HG03064 (cell line): ENCODE measurements around the gene FANCD2OS.
"Not testable (repeated sequence)": the region's sequence is repeated elsewhere in the genome, so short reads cannot be mapped to it uniquely, and the experiment has no call there.

ENCODE experiments used
- ATAC-seq: cut with Tn5 transposase; IDR thresholded peaks from one replicate; pipeline ENCODE4 v1.9.1; 2021; ENCODE audit warnings: low read depth; ENCODE audit not compliant: unreplicated experiment

The FANCD2OS gene, protein sequence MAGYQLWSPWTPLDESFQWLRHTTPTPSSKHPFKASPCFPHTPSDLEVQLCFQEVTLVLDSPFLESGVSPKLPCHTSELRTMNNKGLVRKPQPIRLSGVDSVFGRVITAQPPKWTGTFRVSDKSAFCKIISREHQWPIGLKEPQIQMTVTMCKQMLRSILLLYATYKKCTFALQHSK

DNA sequence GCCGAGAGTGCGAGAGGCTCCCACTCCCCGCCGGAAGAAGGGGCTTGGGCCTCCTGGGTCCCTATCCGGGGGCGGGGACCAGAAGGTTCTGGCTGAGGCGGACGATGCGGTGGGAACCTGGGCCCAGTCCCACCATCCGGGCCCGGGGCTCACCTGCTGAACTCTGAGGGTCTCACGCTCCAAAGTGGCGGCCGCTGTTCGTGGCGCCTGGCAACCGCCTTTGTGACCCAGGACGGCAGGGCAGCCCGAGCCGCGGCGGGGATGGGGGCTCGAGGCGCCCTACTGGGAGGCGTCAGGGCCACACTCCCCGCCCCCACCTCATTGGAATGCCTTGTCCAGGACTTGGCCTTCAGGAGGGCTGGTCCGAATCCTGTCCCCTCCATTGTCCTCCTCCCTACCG, at the start of gene FANCD2OS:
Gene FANCD2OS (minus strand): TSS at position 165 of the 400 bp plus-strand sequence. CDS start 3,481 bp downstream, outside the sequence.
- no peak for ATAC-seq

DNA sequence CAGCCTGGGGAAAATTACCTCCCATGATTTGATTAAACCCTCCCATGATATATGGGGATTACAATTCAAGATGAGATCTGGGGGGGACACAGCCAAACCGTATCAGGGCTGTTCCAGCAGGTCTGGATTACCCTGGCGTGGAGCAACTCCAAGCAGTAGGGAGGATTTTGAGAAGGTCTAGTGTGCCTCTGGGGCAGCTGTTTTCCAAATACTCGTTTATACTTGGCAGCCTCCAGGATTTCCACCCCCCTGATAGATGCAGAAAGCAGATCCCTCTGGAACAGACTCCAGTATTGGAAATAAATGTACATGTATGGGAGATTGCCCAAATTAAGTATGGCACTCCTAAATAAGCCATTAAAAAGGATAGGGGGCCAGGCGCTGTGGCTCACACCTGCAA, 49.0 kb upstream of the FANCD2OS start:
- no peak for ATAC-seq

DNA sequence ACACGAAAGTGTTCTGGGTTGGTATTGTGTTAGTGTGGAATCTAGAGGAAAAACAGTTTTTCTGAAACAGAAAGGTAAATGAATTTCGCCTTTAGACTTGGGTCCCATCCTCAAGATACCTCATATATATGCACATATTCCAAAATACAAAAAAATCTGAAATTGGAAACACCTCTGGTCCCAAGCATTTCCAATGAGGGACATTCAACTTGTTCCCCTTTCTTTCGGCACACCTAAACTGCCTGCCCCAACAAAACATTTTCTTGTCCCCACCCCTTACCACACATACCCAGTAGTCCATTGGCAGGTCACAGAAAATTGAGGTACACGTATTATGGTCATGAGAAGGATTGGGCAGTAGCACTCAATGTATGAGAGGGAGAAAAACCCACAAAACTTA, 47.6 kb upstream of the FANCD2OS start:
- no peak for ATAC-seq

DNA sequence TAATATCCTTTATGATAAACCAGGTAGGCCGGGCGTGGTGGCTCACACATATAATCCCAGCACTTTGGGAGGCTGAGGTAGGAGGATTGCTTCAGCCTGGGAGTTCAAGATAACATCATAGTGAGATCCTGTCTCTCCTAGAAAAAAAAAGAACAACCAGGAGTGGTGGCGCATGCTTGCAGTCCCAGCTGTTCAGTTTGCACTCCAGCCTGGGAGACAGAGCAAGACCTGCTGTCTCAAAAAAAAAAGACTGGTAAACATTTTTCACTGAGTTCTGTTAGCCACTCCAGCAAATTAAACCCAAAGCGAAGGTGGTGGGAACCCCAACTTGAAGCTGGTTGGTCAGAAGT, 47.0 kb upstream of the FANCD2OS start:
- no peak for ATAC-seq

DNA sequence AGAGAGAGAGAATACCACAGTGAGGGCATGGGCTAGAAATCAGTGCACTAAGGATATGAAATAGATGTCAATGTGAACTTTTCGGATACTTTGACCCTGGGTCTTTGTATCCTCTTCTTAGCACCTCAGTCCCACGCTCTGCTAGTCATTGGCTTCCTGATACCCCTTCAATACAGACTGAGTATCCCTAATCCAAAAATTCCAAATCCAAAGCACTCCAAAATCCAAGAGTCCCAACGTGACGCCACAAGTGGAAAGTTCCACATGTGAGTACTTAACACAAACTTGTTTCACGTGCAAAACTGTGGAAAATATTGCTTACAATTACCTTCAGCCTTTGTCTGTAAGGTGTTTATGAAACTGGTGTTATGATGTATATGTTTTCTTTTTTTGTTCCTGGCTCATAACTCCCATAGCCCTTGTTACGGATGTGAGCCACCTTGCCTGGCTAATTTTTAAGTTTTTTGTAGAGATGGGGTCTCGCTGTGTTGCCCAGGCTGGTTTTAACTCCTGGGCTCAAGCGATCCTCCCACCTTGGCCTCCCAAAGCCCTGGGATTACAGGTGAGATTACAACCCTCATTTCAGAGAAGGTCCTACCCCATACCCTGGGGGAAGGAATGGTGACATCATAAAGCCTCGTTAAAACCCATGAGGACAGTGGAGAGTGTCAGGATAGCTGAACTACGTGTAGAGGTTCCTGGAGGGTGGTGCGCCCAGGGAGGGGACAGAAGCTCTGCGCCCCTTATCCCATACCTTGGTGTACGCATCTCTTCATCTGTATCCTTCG, 46.5 kb upstream of the FANCD2OS start:
- no peak for ATAC-seq

DNA sequence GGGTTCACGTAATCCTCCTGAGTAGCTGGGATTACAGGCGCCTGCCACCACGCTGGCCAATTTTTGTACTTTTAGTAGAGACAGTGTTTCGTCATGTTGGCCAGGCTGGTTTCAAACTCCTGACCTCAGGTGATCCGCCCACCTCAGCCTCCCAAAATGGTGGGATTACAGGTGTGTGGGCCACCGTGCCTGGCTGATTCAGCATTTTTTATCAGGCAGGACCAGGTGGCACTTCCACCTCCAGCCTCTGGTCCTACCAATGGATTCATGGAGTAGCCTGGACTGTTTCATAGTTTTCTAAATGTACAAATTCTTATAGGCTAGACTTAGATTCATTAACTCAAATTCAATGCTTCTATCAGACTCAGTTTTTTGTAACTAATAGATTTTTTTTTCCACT, 42.9 kb upstream of the FANCD2OS start:
- ATAC-seq, result no peak

DNA sequence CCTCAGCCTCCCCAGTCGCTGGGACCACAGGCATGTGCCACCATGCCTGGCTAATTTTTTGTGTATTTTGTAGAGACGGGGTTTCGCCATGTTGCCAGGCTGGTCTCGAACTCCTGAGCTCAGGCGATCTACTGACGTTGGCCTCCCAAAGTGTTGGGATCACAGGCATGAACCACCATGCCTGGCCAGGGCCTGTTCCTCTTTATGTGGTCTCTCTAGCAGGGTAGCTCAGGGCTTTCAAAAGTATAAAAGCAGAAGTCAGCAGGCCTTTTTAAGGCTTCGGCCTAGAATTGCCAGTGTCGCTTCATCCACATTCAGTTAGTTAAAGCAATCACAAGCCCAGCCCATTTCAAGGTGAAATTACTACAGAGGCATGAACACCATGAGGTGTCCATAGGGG, 41.2 kb upstream of the FANCD2OS start:
- ATAC-seq, result no peak

DNA sequence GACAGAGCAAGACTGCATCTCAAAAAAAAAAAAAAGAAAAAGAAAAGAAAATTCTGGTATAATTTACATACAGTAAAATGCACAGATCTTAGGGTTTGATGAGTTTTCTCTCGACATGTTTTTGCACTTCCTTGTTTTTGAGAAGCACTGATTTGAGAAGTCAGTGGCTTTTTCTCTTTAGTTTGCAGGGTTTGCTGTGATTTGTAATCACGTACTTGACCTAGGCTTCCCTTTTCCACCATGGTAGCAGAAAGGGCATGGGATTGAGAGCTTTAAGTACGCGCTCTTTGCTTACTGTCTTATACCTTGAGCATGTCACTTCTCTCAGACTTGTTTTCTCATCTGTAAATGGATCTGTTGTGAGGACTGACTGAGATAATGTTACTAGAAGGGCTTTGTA, 37.6 kb upstream of the FANCD2OS start:
- ATAC-seq, result no peak

DNA sequence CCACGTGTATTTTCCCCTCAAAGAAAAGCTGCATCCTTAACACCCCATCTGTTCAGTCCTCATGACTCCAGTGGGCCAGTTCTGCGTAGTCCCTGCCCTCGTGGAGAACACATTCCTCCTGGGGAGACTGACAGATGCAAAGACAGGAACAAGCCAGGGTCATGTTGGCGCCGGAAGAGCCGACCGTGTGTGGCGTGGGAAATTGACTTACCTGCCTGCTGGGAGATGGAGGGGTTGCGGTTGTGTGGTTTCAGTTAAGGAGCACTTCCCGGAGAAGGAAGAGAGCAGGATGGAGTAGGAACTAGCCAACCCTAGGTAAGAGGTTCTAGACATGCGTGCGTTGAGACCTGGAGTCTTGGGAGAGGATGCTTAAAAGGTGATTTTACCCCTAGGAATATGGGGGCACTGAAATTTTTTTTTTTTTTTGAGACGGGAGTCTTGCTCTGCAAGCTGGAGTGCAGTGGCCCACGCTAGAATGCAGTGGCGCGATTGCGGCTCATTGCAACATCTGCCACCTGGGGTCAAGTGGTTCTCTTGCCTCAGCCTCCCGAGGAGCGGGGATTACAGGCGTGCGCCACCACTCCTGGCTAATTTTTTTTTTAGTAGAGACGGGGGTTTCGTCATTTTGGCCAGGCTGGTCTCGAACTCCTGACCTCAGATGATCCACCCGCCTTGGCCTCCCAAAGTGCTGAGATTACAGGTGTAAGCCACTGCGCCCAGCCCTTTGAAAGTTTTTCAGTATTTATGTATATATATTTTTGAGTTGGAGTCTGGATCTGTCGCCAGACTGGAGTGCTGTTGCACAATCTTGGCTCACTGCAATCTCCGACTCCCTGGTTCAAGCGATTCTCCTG, 34.9 kb upstream of the FANCD2OS start:
- no peak for ATAC-seq

DNA sequence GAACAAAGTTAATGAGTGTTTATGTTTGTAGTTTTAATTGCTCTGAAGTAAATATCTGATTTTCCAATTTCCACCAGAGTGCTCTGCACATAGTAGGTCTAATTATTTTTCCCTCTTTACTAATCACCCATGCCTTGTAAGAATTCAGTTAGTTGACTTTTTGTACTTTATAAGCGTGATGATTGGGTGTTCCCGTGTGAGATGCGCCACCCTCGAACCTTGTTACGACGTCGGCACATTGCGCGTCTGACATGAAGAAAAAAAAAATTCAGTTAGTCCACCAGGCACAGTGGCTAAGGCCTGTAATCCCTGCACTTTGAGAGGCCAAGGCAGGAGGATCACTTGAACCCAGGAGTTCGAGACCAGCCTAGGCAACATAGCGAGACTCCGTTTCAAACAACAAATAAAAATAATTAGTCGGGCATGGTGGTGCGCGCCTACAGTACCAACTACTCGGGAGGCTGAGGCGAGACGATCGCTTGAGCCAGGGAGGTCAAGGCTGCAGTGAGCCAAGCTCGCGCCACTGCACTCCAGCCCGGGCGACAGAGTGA, 33.0 kb upstream of the FANCD2OS start:
- no peak for ATAC-seq

DNA sequence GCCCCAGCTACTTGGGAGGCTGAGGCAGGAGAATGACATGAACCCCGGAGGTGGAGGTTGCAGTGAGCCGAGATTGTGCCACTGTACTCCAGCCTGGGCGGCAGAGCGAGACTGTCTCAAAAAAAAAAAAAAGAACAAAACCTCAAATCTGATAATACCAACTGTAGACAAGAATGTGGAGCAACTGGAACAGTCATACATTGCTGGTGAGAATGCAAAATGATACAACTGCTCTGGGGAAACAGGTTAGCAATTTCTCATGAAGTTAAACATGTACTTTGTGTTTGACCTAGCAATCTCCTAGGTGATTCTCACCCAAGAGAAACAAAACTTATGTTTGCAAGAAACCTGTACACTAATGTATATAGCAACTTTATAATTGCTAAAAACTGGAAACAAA, 29.1 kb upstream of the FANCD2OS start:
- no peak for ATAC-seq

DNA sequence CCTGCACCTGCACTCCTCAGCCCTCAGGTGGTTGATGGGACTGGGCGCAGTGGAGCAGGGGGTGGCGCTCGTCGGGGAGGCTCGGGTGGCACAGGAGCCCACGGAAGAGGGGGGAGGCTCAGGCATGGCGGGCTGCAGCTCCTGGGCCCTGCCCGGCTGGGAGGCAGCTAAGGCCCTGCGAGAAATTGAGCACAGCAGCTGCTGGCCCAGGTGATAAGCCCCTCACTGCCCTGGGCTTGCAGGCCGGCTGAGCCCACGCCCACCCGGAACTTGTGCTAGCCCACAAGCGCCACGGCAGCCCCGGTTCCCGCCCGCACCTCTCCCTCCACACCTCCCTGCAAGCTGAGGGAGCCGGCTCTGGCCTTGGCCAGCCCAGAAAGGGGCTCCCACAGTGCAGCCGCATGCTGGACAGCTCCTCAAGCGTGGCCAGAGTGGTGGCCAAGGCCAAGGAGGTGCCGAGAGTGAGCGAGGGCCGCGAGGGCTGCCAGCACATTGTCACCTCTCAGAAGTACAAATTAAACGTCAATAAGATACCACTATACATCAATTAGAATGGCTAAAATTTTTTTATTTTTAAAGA, 28.5 kb upstream of the FANCD2OS start:
- no peak for ATAC-seq

DNA sequence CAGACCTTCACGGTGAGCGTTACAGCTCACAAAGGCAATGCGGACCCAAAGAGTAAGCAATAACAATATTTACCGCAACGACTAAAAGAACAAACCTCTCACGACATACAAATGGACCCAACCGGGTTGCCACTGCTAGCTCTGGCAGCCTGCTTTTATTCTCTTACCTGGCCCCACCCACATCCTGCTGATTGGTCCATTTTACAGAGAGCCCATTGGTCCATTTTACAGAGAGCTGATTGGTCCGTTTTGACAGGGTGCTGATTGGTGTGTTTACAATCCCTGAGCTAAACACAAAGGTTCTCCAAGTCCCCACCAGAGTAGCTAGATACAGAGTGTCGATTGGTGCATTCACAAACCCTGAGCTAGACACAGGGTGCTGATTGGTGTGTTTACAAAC, 27.8 kb upstream of the FANCD2OS start:
- not testable (repeated sequence) for ATAC-seq

DNA sequence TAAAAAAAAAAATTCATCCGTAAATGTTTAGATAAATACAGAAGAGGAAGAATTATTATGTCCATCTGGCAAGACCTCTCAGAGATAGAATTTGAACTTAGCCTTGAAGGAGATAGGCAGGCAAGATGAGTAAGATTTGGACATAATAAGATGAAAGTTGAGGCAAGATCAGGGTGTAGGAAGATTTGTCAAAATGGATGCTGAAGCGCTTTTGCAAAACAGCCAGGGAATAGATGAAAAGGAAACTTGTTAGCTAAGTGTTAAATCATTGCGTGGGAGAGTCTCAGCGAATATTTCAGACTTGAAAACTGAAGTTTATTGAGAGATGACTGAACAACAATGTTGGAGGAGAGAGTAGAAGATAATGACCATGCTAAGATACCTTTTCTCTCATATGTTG, 14.7 kb upstream of the FANCD2OS start:
- ATAC-seq, result no peak

DNA sequence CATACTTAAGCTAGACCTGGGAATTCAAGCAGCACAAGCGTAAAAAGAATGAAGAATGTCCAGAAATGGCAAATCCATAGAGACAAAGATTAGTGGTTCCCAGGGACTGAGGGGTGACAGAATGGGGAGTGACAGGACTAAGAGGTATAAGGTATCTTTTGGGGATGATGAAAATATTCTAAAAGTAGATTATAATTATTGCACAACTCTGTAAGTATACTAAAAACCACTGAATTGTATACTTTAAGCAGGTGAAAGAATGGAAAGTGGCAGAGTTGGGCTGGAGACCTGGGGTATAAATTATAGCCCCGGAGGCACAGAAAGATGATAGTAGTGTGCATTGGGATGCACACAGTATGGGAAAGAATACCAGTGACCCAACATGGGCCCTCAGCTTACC, 13.0 kb upstream of the FANCD2OS start:
- no peak for ATAC-seq

DNA sequence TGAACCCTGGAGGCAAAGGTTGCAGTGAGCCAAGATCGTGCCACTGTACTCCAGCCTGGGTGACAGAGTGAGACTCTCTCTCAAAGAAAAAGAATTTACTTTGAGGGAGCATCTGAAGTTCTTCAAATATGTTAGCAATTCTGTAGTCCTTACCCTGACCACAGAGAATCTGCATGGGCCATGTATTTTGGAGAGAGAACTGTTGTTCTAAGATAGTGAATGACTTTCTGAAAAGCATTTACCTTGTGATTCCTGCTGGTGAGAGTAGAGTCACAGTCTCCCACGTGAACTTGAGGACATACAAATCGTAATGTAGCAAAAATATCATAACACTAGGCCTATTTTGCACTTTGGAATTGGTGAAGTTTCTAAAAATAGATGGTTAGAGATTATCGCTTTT, 11.3 kb upstream of the FANCD2OS start:
- no peak for ATAC-seq

DNA sequence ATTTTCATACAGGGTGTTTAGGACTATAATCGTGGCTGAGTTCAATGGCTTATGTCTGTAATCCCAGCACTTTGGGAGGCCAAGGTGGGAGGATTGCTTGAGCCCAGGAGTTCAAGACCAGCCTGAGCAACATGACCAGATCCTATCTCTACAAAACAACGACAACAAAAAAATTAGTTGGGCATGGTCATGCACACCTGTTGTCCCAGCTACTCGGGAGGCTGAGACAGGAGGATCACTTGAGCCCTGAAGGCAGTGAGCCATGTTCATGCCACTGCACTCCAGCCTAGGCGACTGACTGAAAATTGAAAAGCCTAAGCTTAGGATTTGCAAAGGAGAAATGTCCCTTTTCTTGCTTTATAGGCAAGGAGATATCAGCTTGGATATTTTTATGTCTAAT, 8.9 kb upstream of the FANCD2OS start:
- no peak for ATAC-seq

DNA sequence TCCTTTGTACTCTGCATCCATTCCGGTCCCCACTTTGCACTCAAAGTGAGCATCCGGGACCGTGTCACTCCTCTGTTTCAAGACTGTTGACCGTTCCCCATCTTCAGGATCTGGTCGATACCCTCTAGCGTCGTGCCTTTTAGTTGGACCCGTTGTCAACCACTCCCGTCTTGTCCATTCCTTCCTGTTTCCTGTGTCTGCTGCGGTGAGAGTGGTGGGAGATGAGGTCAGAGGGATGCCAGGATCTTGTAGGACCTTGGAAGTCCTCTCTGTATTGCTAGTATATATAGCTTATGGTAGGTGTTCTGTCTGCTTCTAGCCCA, 8.0 kb upstream of the FANCD2OS start:
- ATAC-seq, result no peak

DNA sequence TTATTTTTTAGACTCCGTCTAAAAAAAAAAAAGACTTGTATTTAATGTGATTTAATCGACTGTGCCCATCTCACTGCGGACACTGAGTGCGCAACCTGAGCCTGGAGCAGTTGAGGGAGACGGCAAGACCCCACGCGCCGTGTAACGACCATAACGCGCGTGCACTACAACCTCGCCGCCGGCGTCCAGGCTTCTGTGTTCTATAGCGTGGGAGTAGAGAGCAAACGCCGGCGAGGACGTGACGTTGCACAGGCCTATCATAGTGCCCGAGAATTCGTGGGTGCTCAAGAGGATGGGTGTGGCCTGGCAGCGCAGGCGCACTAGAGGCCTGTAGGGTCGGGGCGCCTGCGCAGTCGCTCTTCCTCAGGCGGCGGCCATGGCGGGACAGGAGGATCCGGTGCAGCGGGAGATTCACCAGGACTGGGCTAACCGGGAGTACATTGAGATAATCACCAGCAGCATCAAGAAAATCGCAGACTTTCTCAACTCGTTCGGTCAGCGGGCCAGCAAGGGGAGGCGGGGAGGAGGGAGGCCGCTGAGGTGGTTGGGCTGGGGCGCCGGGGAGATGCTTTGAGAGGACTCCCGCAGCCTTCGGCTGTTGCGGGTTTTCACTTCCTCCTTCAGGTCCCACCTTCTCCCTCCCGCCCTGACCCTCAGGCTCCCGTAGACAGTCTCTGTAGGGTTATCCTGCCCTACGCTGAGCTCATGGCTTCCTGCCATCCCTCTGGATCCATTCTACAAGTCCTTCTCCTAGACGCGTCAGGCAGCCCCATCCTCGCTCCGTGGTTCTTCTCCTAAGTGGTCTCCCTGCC, 7.5 kb upstream of the FANCD2OS start, which contains the start of gene BRK1:
Gene BRK1 (plus strand): TSS at position 350 of the 812 bp plus-strand sequence. CDS start 27 bp downstream, at position 377.
- ATAC-seq, result peak; percentile 95

DNA sequence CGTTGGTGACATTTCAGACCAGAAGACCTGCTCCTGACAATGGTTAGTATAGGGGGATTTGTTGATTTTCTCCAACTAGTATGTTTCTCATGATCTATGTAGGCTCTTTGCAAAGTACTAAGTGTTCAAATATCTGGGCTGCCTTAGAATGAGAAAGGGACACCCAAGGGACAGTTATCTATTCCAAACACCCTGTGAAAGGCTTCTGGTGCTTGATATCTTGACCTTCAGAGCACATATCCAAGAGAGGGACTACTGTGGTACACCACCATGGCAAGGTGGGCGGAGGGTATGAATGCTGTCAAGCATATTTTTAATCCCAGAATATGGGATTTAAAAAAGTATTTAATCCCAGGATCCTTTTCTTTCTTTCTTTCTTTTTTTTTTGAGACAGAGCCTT, 1.1 kb downstream of the FANCD2OS start:
- no peak for ATAC-seq
